Naive thymus-derived CD8-positive, alpha-beta T cell (primary cell): Measurements from ENCODE around the gene FHL2. TPM values are rescaled to one million over a fixed set of nuclear protein-coding genes. Genes with fewer than 3 reads are reported as not detected.
"Not testable (repeated sequence)": the region's sequence is repeated elsewhere in the genome, so short reads cannot be mapped to it uniquely, and the experiment has no call there.

Experiments used
- ATAC-seq, 2 donors: fragments of 150-1000 bp; cut with Tn5 transposase in 1 of 2; sonication (Bioruptor Pico), chemical (Tn5 transposase) in 1 of 2; 1 replicate in 1 of 2; 2 replicates in 1 of 2; pipeline ENCODE4 v1.10.0; 2021; ENCODE audit warnings: mild to moderate bottlenecking in 2 of 2, moderate library complexity in 2 of 2
- POLR2A ChIA-PET: fragments of 350-600 bp; sonication (Branson Sonifier 250); formaldehyde crosslinking; loops from one replicate; lab custom pipeline; 2021; ENCODE audit warnings: antibody characterized with exemption; lab: Charles Lee
- DNase-seq, 10 donors: peaks; one replicate each; pipeline versions ENCODE4 v3.0.0 to v3.0.0-alpha.2; 2020 to 2022
- H3K27ac Mint-ChIP-seq, 10 donors: one replicate each; pipeline ENCODE4 v1.8.0; 2020 to 2022; ENCODE audit warnings: mild to moderate bottlenecking in 10 of 10, mixed read lengths in 10 of 10, moderate library complexity in 4 of 10, inconsistent platforms in 1 of 10
- H3K27me3 Mint-ChIP-seq, 5 donors: one replicate each; pipeline ENCODE4 v1.8.0; 2021 to 2022; ENCODE audit warnings: mixed read lengths in 5 of 5
- H3K36me3 Mint-ChIP-seq, 3 donors: one replicate each; pipeline ENCODE4 v1.8.0; 2020 to 2022; ENCODE audit warnings: mixed read lengths in 3 of 3, mild to moderate bottlenecking in 2 of 3, inconsistent platforms in 1 of 3
- H3K4me1 Mint-ChIP-seq, 4 donors: one replicate each; pipeline ENCODE4 v1.8.0; 2021 to 2022; ENCODE audit warnings: mixed read lengths in 4 of 4
- H3K4me3 Mint-ChIP-seq, 10 donors: one replicate each; pipeline ENCODE4 v1.8.0; 2020 to 2022; ENCODE audit warnings: mild to moderate bottlenecking in 10 of 10, mixed read lengths in 10 of 10, moderate library complexity in 6 of 10, inconsistent platforms in 1 of 10
- H3K9me3 Mint-ChIP-seq, 9 donors: one replicate each; pipeline ENCODE4 v1.8.0; 2020 to 2022; ENCODE audit warnings: mixed read lengths in 9 of 9, mild to moderate bottlenecking in 3 of 9, inconsistent platforms in 1 of 9, moderate library complexity in 1 of 9
- polyA plus RNA-seq, 3 donors: library from polyadenylated mRNA; unstranded; fragments of 300-500 nt; fragmentation: Illumina TruSeq; gene quantifications; one replicate each; pipeline ENCODE4 v1.2.3, GENCODE V29; 2021
- total RNA-seq, 8 experiments: library from RNA in 2 of 8; stranded (reverse) in 2 of 8; gene quantifications; one replicate each; pipeline ENCODE4 v1.2.3 and lab custom pipeline; 2021 to 2026

FHL2 gene
- total and polyA plus RNA-seq, 5 experiments from 2014 or later, result 2.0 to 2.8 (median 2.6) TPM; not detected in 2

DNA sequence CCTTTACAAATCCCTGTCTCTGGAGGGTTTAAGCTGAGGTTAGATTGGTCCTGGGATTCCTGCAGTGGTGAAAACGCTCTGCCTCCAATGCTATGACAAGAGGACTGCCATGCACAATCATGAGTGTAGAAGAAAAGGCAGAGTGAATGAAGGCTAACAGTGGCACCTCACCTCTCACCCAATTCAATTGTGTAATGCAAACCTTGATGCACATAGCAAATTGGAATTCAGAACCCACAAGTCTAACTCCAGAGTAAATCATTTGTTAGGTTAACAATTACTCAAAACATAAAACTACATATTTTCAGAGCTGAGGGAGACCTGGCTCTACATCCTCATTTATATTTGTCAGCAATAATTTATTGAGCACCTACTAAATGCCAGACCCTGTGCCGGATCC, 71.2 kb downstream of the FHL2 start:
- H3K27me3 Mint-ChIP-seq, result no peaks in the 10 kb centered on the region
- no peaks in the 10 kb centered on the region for H3K9me3 Mint-ChIP-seq
- ATAC-seq (no peak), DNase-seq (no peak)
- H3K4me1 Mint-ChIP-seq, result peaks cover 32 to 71% (median 65%) of the 10 kb centered on the region in 4 donors
- H3K4me3 Mint-ChIP-seq, result peak overlapping the region; percentile 81 to 97 (median 92)
- POLR2A ChIA-PET, result interaction anchor here (2.9 kb wide), 1 partner anchor 11 kb away, joined by 22 read pairs; the partner anchor contains the start of gene C2orf49
- peaks cover 0 to 4% (median 0%) of the 10 kb centered on the region in 3 donors for H3K36me3 Mint-ChIP-seq
- peak overlapping the region; percentile 90 to 99 (median 96) for H3K27ac Mint-ChIP-seq

DNA sequence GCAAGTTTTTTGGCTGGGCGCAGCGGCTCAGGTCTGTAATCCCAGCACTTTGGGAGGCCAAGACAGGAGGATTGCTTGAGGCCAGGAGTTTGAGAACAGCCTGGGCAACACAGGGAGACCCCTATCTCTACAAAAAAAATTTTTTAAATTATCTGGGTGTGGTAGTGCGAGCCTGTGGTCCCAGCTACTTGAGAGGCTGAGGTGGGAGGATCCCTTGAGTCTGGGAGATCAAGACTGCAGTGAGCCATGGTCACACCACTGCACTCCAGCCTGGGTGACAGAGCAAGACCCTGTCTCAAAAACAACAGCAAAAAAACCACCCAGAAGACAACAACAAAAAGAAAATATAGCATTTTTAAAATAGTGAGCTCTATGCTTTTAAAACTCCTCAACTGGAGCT, 71.6 kb downstream of the FHL2 start:
- Mint-ChIP-seq H3K4me3 (peak overlapping the region in 2 of 10 donors; percentile 52 to 81), H3K27ac (peak overlapping the region; percentile 22 to 99 (median 94)), H3K4me1 (peaks cover 34 to 75% (median 69%) of the 10 kb centered on the region in 4 donors)
- H3K36me3 Mint-ChIP-seq, ATAC-seq, DNase-seq, H3K9me3 Mint-ChIP-seq, POLR2A ChIA-PET, H3K27me3 Mint-ChIP-seq: not testable (repeated sequence)

DNA sequence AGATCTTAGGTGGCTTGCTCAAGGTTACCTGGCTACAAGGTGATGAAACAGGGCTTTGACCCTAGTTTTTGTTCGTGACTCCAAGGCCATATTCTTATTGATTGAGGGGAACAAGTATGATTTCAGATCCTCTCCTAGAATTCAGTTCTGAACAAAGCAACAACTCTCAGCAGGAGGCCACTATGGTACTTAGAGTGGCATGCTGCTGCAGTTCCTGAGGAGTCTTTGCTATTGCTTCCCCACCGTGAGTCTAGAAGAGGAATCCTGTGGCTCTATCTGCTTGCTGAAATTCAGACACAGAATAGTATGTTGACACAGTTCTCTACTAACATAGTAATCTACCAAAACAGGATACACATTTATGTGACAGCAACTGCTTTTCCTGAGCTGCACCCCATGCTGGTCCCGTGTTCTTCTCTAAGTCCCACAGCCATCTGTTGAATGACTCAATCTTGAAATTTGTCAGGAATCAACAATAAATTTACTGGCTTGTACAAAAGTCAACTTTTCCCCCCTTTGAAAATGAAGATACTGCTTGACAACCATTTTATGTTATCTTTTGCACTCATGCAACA, 73.4 kb downstream of the FHL2 start:
- no peak overlapping the region for H3K4me3 Mint-ChIP-seq
- H3K9me3 Mint-ChIP-seq, result no peaks in the 10 kb centered on the region
- DNase-seq (no peak), ATAC-seq (no peak)
- peak overlapping the region in 7 of 10 donors; percentile 8 to 83 (median 37) for H3K27ac Mint-ChIP-seq
- peaks cover 40 to 74% (median 69%) of the 10 kb centered on the region in 4 donors for H3K4me1 Mint-ChIP-seq
- peaks cover 0 to 8% (median 0%) of the 10 kb centered on the region in 3 donors for H3K36me3 Mint-ChIP-seq
- POLR2A ChIA-PET, result no interaction called here
- no peaks in the 10 kb centered on the region for H3K27me3 Mint-ChIP-seq

DNA sequence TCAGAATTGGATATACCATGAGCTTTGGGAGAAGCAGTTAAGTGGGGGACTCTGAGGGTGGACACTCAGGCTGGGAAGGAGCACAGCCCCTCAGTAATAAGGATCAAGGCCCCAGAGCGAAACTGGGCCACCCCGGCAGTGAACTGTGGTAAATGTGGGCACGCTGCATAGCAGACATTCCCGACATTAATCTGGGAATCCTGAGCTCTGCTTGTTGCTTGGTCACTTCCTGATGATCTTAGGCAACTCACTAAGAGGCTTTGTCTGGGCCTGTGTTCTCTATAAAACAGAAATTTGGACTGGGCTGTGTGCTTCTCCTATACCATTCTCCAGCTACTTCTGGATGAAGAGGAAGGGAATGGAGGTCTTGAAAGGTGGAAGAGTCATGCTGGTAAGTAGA, 74.1 kb downstream of the FHL2 start:
- no peaks in the 10 kb centered on the region for H3K9me3 Mint-ChIP-seq
- no peak for DNase-seq
- H3K36me3 Mint-ChIP-seq, result peaks cover 0 to 8% (median 0%) of the 10 kb centered on the region in 3 donors
- peaks cover 43 to 76% (median 67%) of the 10 kb centered on the region in 4 donors for H3K4me1 Mint-ChIP-seq
- POLR2A ChIA-PET, result no interaction called here
- ATAC-seq, result no peak
- no peak overlapping the region for H3K4me3 Mint-ChIP-seq
- no peaks in the 10 kb centered on the region for H3K27me3 Mint-ChIP-seq
- H3K27ac Mint-ChIP-seq, result peak overlapping the region in 8 of 10 donors; percentile 8 to 83 (median 55)

DNA sequence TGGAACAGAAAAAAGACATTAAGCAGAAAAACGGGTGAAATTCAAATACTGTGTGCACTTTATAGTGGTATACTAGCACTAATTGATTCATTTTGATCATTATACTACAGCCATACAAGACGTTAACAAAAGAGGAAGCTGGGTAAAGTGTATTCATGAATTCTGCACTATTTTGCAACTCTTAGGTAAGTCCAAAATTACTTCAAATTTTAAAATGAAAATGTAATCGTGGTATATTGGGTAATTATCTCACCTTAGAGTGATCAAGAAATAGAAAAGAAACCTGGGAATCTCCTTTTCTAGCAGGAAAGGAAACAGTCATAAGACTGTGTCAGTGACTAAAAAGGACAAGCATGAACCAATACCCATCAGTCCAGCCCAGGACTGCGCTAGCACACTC, 74.8 kb downstream of the FHL2 start:
- no peaks in the 10 kb centered on the region for H3K9me3 Mint-ChIP-seq
- POLR2A ChIA-PET, result no interaction called here
- peaks cover 41 to 72% (median 66%) of the 10 kb centered on the region in 4 donors for H3K4me1 Mint-ChIP-seq
- no peak overlapping the region for H3K4me3 Mint-ChIP-seq
- H3K27ac Mint-ChIP-seq, result peak overlapping the region in 4 of 10 donors; percentile 7 to 77 (median 35)
- peaks cover 0 to 8% (median 0%) of the 10 kb centered on the region in 3 donors for H3K36me3 Mint-ChIP-seq
- no peak for ATAC-seq
- no peaks in the 10 kb centered on the region for H3K27me3 Mint-ChIP-seq
- no peak for DNase-seq

DNA sequence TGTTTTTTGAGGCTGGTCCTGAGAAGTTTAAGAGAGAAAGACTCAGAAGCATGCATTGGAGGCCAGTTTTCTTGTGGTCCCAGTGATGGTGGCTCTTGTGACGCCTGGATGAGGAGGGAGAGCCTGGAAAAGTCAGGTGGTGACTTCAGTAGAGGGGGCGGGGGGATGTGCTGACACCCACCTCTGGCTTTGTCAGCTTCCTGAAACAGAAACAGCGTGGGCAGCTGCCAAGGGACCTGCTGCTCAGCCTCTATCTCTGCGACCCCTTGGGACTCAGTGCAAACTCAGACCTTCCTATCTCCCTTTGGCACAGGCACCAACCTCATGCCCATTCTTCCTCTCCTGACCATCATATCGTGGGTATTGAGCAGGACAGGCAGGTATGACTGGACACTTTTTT, 75.7 kb downstream of the FHL2 start:
- POLR2A ChIA-PET, result no interaction called here
- Mint-ChIP-seq H3K4me1 (peaks cover 35 to 68% (median 59%) of the 10 kb centered on the region in 4 donors), H3K27ac (peak overlapping the region in 7 of 10 donors; percentile 3 to 74 (median 65)), H3K9me3 (no peaks in the 10 kb centered on the region), H3K27me3 (no peaks in the 10 kb centered on the region), H3K36me3 (peaks cover 0 to 12% (median under 1%) of the 10 kb centered on the region in 3 donors), H3K4me3 (no peak overlapping the region)
- DNase-seq, result no peak
- ATAC-seq, result no peak

DNA sequence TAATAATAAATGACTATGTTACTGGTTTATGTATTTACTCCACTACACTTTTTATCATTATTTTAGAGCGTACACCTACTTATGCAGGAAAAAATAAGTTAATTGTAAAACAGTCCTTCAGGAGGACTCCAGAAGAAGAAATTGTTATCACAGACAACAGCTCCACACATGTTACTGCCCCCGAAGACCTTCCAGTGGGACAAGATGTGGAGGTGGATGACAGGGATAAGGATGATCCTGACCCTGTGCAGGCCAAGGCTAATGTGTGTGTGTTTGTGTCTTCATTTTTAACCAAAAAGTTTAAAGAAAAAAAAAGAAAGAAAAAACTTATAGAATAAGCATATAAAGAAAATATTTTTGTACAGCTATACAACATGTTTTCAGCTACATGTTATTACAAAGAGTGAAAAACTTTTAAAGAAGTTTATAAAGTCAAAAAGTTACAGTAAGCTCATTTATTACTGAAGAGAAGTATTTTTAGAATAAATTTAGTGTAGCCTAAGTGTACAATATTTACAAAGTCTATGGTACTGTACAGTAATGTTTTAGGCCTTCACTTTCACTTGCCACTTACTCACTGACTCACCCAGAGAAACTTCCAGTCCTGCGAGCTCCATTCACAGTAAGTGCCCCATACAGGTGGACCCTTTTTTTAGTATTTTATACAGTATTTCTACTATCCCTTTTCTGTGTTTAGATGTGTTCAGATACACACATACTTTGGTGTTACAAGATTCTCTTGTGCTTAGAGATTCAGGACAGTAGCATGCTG, 76.8 kb downstream of the FHL2 start:
- Mint-ChIP-seq H3K4me1 (peaks cover 36 to 68% (median 57%) of the 10 kb centered on the region in 4 donors), H3K4me3 (no peak overlapping the region), H3K36me3 (peaks cover 0 to 17% (median 5%) of the 10 kb centered on the region in 3 donors), H3K27me3 (no peaks in the 10 kb centered on the region), H3K9me3 (no peaks in the 10 kb centered on the region), H3K27ac (peak overlapping the region in 3 of 10 donors; percentile 27 to 74 (median 67))
- no peak for ATAC-seq
- no peak for DNase-seq
- POLR2A ChIA-PET, result no interaction called here

DNA sequence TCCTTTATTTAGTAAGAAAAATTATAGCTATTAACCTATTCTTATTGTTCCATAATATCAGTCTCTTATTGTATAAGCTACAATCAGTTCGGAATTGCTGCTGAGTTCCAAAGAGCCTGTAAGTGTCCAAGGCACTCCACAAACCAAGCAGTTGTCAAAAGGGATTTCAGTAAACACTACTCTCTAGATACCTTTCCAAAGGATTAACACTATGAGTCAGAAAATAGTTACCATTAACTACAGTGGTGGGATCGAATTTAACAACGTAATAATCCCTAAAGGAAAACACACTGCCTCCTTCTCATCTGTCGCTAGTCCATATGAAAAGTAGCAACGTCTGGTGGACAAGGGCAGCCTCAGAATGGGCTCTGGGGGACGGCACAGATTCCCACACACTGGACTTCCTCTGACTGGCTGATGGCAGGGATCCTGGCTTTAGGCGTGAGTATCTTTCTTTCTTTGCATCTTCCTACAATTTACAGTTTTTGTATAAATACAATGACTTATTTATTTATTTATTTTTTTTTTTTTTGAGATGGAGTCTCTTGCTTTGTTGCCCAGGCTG, 78.1 kb downstream of the FHL2 start:
- DNase-seq, result no peak
- ATAC-seq, result no peak
- Mint-ChIP-seq H3K4me1 (peaks cover 36 to 61% (median 54%) of the 10 kb centered on the region in 4 donors), H3K27ac (no peak overlapping the region), H3K4me3 (no peak overlapping the region), H3K9me3 (no peaks in the 10 kb centered on the region), H3K36me3 (peaks cover 0 to 17% (median 5%) of the 10 kb centered on the region in 3 donors), H3K27me3 (no peaks in the 10 kb centered on the region)
- POLR2A ChIA-PET, result no interaction called here

DNA sequence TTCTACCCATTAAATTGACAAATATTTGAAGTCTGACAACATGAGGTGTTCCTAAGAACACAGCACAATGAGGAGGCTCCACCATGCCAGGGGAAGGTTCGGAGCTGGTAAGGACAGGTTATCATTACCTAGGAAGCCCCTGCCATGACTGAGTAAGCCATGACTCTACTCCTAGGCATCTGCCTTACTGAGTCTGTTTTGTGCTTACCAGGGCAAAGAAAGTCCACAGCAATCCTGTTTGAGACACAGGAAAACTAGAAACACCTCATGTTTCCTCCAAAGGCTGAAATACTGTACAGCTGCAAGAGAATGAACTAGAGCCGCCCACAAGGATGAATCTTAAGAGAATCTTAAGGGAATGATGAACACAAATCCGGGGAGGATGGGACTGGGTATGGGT, 80.9 kb downstream of the FHL2 start:
- H3K9me3 Mint-ChIP-seq, result no peaks in the 10 kb centered on the region
- no peaks in the 10 kb centered on the region for H3K27me3 Mint-ChIP-seq
- DNase-seq (no peak), ATAC-seq (no peak)
- H3K36me3 Mint-ChIP-seq, result peaks cover 0 to 15% (median 5%) of the 10 kb centered on the region in 3 donors
- peaks cover 29 to 45% (median 36%) of the 10 kb centered on the region in 4 donors for H3K4me1 Mint-ChIP-seq
- no peak overlapping the region for H3K27ac Mint-ChIP-seq
- H3K4me3 Mint-ChIP-seq, result no peak overlapping the region
- POLR2A ChIA-PET, result no interaction called here

DNA sequence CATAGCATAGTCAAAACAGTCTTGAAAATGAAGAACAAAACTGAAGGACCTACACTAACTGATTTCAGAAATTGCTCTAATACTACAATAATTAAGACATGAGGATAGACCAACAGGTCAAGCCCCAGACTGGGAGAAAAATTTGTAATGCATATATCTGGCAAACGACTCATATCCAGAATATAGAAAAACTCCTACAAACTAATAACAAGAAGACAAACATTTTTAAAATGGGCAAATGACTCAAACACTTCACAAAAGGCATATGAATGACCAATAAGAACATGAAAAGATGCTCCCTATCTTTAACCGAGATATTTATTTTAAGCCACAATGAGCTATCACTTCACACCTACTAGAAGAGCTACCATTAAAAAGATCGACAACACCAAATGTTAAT, 83.5 kb downstream of the FHL2 start:
- no peaks in the 10 kb centered on the region for H3K27me3 Mint-ChIP-seq
- no peak for ATAC-seq
- no peak for DNase-seq
- H3K4me3 Mint-ChIP-seq, result no peak overlapping the region
- peaks cover 0 to 10% (median 9%) of the 10 kb centered on the region in 3 donors for H3K36me3 Mint-ChIP-seq
- H3K9me3 Mint-ChIP-seq, result no peaks in the 10 kb centered on the region
- H3K27ac Mint-ChIP-seq, result peak overlapping the region in 1 of 10 donors; percentile 7
- peaks cover 18 to 33% (median 24%) of the 10 kb centered on the region in 4 donors for H3K4me1 Mint-ChIP-seq
- POLR2A ChIA-PET, result no interaction called here

DNA sequence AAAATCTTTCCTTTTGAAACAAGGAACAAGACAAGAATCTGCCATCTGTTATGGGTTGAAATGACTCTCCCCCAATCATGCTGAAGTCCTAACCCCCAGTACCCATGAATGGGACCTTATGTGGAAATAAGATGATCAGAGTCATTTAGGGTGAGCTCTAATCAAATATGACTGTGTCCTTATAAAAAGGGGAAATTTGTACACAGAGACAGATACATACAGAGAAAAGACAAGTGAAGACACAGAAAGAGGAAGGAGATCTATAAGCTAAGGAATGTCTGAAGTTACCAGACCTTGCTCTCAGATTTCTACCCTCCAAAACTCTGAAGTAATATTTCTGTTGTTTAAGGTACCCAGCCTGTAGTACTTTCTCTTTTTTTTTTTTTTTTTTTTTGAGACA, 85.0 kb downstream of the FHL2 start:
- Mint-ChIP-seq H3K4me1 (peaks cover 17 to 31% (median 23%) of the 10 kb centered on the region in 4 donors), H3K27me3 (no peaks in the 10 kb centered on the region), H3K4me3 (no peak overlapping the region), H3K27ac (no peak overlapping the region), H3K36me3 (peaks cover 0 to 15% (median 13%) of the 10 kb centered on the region in 3 donors), H3K9me3 (no peaks in the 10 kb centered on the region)
- POLR2A ChIA-PET, result no interaction called here
- DNase-seq (no peak), ATAC-seq (no peak)
